Stimulated activated effector memory CD8-positive, alpha-beta T cell treated with anti-CD3 and anti-CD28 coated beads, Interleukin-12 subunit alpha, Interleukin-12 subunit beta, amount 100 ng/mL, for 72 hours (primary cell): ENCODE results near the gene LMBR1L.
A peak's percentile ranks its signal among the peaks of the same experiment; 100 is the strongest.
"Not testable (repeated sequence)": the region's sequence is repeated elsewhere in the genome, so short reads cannot be mapped to it uniquely, and the experiment has no call there.

Experiments
- ATAC-seq: fragments of 150-1000 bp; cut with Tn5 transposase; 2 replicates; pipeline ENCODE4 v1.10.0; 2021
- DNase-seq, 2 donors: peaks; one replicate each; pipeline ENCODE4 v3.0.0; 2021 to 2022; ENCODE audit warnings: low spot score in 2 of 2
- H3K27ac Mint-ChIP-seq: one replicate; pipeline ENCODE4 v1.8.0; 2022; ENCODE audit warnings: mild to moderate bottlenecking, mixed read lengths
- H3K36me3 Mint-ChIP-seq: one replicate; pipeline ENCODE4 v1.8.0; 2022; ENCODE audit warnings: mild to moderate bottlenecking, mixed read lengths
- H3K4me1 Mint-ChIP-seq: one replicate; pipeline ENCODE4 v1.8.0; 2022; ENCODE audit warnings: mixed read lengths
- H3K4me3 Mint-ChIP-seq: one replicate; pipeline ENCODE4 v1.8.0; 2022; ENCODE audit warnings: mild to moderate bottlenecking, mixed read lengths
- H3K9me3 Mint-ChIP-seq: one replicate; pipeline ENCODE4 v1.8.0; 2022; ENCODE audit warnings: mixed read lengths

The LMBR1L gene

GRCh38 chr12:49110464-49111155 is at the start of gene LMBR1L:
Gene LMBR1L (minus strand): TSS chr12:49110847. CDS start chr12:49110555, 292 bp downstream.
- Mint-ChIP-seq H3K9me3 (no peaks in the 10 kb centered on the region), H3K4me3 (peak within 1 kb of the TSS; percentile 98), H3K4me1 (peaks cover 32% of the 10 kb centered on the region), H3K36me3 (peaks cover 12% of the 10 kb centered on the region), H3K27ac (peak within 1 kb of the TSS; percentile 97)
- peak; percentile 80 to 96 for DNase-seq
- ATAC-seq, result peak; percentile 99

- DNase-seq (no peak), ATAC-seq (no peak)
- Mint-ChIP-seq H3K4me1 (no peaks in the 10 kb centered on the region), H3K4me3 (no peak overlapping the region), H3K9me3 (no peaks in the 10 kb centered on the region), H3K36me3 (no peaks in the 10 kb centered on the region), H3K27ac (no peak overlapping the region)
These were observed 49.8 kb upstream of the LMBR1L start for GRCh38 chr12:49160399-49160798.

GRCh38 chr12:49154221-49154620 is 43.6 kb upstream of the LMBR1L start:
- H3K4me1 Mint-ChIP-seq, result no peaks in the 10 kb centered on the region
- H3K4me3 Mint-ChIP-seq, result no peak overlapping the region
- H3K36me3 Mint-ChIP-seq, result no peaks in the 10 kb centered on the region
- H3K27ac Mint-ChIP-seq, result peak overlapping the region; percentile 53
- no peak for DNase-seq
- H3K9me3 Mint-ChIP-seq, result no peaks in the 10 kb centered on the region
- ATAC-seq, result no peak

- Mint-ChIP-seq H3K27ac (no peak overlapping the region), H3K36me3 (peaks cover 6% of the 10 kb centered on the region), H3K4me3 (no peak overlapping the region), H3K4me1 (no peaks in the 10 kb centered on the region), H3K9me3 (no peaks in the 10 kb centered on the region)
- DNase-seq (no peak), ATAC-seq (no peak)
These were observed 36.7 kb upstream of the LMBR1L start for GRCh38 chr12:49147384-49147783.

GRCh38 chr12:49146406-49146805 is 35.8 kb upstream of the LMBR1L start:
- Mint-ChIP-seq H3K27ac (no peak overlapping the region), H3K9me3 (no peaks in the 10 kb centered on the region), H3K36me3 (peaks cover 6% of the 10 kb centered on the region), H3K4me1 (no peaks in the 10 kb centered on the region), H3K4me3 (no peak overlapping the region)
- DNase-seq (no peak), ATAC-seq (no peak)

GRCh38 chr12:49144384-49144783 is 33.7 kb upstream of the LMBR1L start:
- H3K9me3 Mint-ChIP-seq, result no peaks in the 10 kb centered on the region
- no peak for ATAC-seq
- H3K36me3 Mint-ChIP-seq, result peaks cover 6% of the 10 kb centered on the region
- DNase-seq, result no peak
- no peaks in the 10 kb centered on the region for H3K4me1 Mint-ChIP-seq
- no peak overlapping the region for H3K27ac Mint-ChIP-seq
- H3K4me3 Mint-ChIP-seq, result no peak overlapping the region

- H3K4me3 Mint-ChIP-seq, result no peak overlapping the region
- H3K27ac Mint-ChIP-seq, result no peak overlapping the region
- H3K9me3 Mint-ChIP-seq, result no peaks in the 10 kb centered on the region
- no peak for DNase-seq
- H3K4me1 Mint-ChIP-seq, result no peaks in the 10 kb centered on the region
- no peak for ATAC-seq
- peaks cover 6% of the 10 kb centered on the region for H3K36me3 Mint-ChIP-seq
These were observed 28.4 kb upstream of the LMBR1L start for GRCh38 chr12:49138999-49139398.

GRCh38 chr12:49138587-49138986 is 27.9 kb upstream of the LMBR1L start:
- peaks cover 6% of the 10 kb centered on the region for H3K36me3 Mint-ChIP-seq
- H3K27ac Mint-ChIP-seq, result no peak overlapping the region
- H3K9me3 Mint-ChIP-seq, result no peaks in the 10 kb centered on the region
- DNase-seq (no peak), ATAC-seq (no peak)
- no peak overlapping the region for H3K4me3 Mint-ChIP-seq
- H3K4me1 Mint-ChIP-seq, result no peaks in the 10 kb centered on the region

GRCh38 chr12:49137476-49137875 is 26.8 kb upstream of the LMBR1L start:
- H3K4me1 Mint-ChIP-seq, result no peaks in the 10 kb centered on the region
- ATAC-seq, result no peak
- DNase-seq, result no peak
- H3K36me3 Mint-ChIP-seq, result peaks cover 6% of the 10 kb centered on the region
- H3K27ac Mint-ChIP-seq, result no peak overlapping the region
- no peaks in the 10 kb centered on the region for H3K9me3 Mint-ChIP-seq
- no peak overlapping the region for H3K4me3 Mint-ChIP-seq

- ATAC-seq, H3K4me3 Mint-ChIP-seq, H3K4me1 Mint-ChIP-seq, H3K9me3 Mint-ChIP-seq, H3K27ac Mint-ChIP-seq, H3K36me3 Mint-ChIP-seq, DNase-seq: not testable (repeated sequence)
These were observed 26.4 kb upstream of the LMBR1L start for GRCh38 chr12:49136997-49137396.

GRCh38 chr12:49133590-49133989 is 22.9 kb upstream of the LMBR1L start:
- H3K27ac Mint-ChIP-seq, result no peak overlapping the region
- ATAC-seq (no peak), DNase-seq (no peak)
- peaks cover 29% of the 10 kb centered on the region for H3K4me1 Mint-ChIP-seq
- peak overlapping the region; percentile 97 for H3K4me3 Mint-ChIP-seq
- peaks cover 39% of the 10 kb centered on the region for H3K36me3 Mint-ChIP-seq
- H3K9me3 Mint-ChIP-seq, result no peaks in the 10 kb centered on the region

GRCh38 chr12:49133014-49133413 is 22.4 kb upstream of the LMBR1L start:
- H3K4me1 Mint-ChIP-seq, result peaks cover 31% of the 10 kb centered on the region
- DNase-seq, result no peak
- H3K9me3 Mint-ChIP-seq, result no peaks in the 10 kb centered on the region
- H3K27ac Mint-ChIP-seq, result no peak overlapping the region
- H3K4me3 Mint-ChIP-seq, result peak overlapping the region; percentile 97
- no peak for ATAC-seq
- H3K36me3 Mint-ChIP-seq, result peaks cover 45% of the 10 kb centered on the region

- Mint-ChIP-seq H3K36me3 (peaks cover 55% of the 10 kb centered on the region), H3K27ac (peak overlapping the region; percentile 100), H3K4me1 (peaks cover 40% of the 10 kb centered on the region), H3K4me3 (peak overlapping the region; percentile 97), H3K9me3 (no peaks in the 10 kb centered on the region)
- DNase-seq (no peak), ATAC-seq (no peak)
These were observed 21.3 kb upstream of the LMBR1L start for GRCh38 chr12:49131894-49132461.

GRCh38 chr12:49131051-49131893 is 20.6 kb upstream of the LMBR1L start, which contains the start of gene TUBA1B:
Gene TUBA1B (minus strand): TSS chr12:49131395. CDS start chr12:49131300, 95 bp downstream.
- peak within 1 kb of the TSS; percentile 97 for H3K4me3 Mint-ChIP-seq
- ATAC-seq, result peak; percentile 84
- peak; percentile 88 to 97 for DNase-seq
- peaks cover 59% of the 10 kb centered on the region for H3K36me3 Mint-ChIP-seq
- H3K4me1 Mint-ChIP-seq, result peaks cover 43% of the 10 kb centered on the region
- H3K27ac Mint-ChIP-seq, result peak within 1 kb of the TSS; percentile 100
- no peaks in the 10 kb centered on the region for H3K9me3 Mint-ChIP-seq

- Mint-ChIP-seq H3K4me1 (peaks cover 43% of the 10 kb centered on the region), H3K9me3 (no peaks in the 10 kb centered on the region), H3K4me3 (peak overlapping the region; percentile 97), H3K36me3 (peaks cover 63% of the 10 kb centered on the region), H3K27ac (peak overlapping the region; percentile 100)
- ATAC-seq, result peak; percentile 77
- peak; percentile 94 to 95 for DNase-seq
These were observed 19.8 kb upstream of the LMBR1L start for GRCh38 chr12:49130151-49131050.
